ENCODE results near the gene LAMP1.

- TF ChIP-seq POLR2AphosphoS5 (IDR thresholded peaks at IDR 0.05; ENCODE audit: low read depth) (no peak), CTCF (conservative IDR thresholded peaks at IDR 0.05; ENCODE audit: low read depth in 2 of 2) (no peak), JUNB (IDR thresholded peaks at IDR 0.05; ENCODE audit: unreplicated experiment) (no peak), EZH2 (IDR thresholded peaks at IDR 0.05; ENCODE audit: low read depth, unreplicated experiment) (no peak), ETS1 (IDR thresholded peaks at IDR 0.05) (no peak), ZNF462 (CRISPR knock-in tag; IDR thresholded peaks at IDR 0.05) (no peak), REST (IDR thresholded peaks at IDR 0.05; ENCODE audit: unreplicated experiment) (no peak), CREB1 (CRISPR knock-in tag; IDR thresholded peaks at IDR 0.05; ENCODE audit: low read depth) (no peak), EZH2phosphoT487 (IDR thresholded peaks at IDR 0.05; ENCODE audit: unreplicated experiment) (no peak), STAT1 (IDR thresholded peaks at IDR 0.05; ENCODE audit: unreplicated experiment) (no peak), ZNF331 (CRISPR knock-in tag; IDR thresholded peaks at IDR 0.05; ENCODE audit: low read depth) (no peak), NANOG (IDR thresholded peaks at IDR 0.05; ENCODE audit: borderline replicate concordance) (no peak), ZNF114 (CRISPR knock-in tag; IDR thresholded peaks at IDR 0.05) (no peak)
These were observed 20.0 kb downstream of the LAMP1 start for GRCh38 chr13:113317031-113317430.

All from GM23338 (cell line).